ENCODE data around the gene PI4KA. TPM values are rescaled to one million over a fixed set of nuclear protein-coding genes. Genes with fewer than 3 reads are reported as not detected.

PI4KA gene
- total RNA-seq, 1 donor from 2014 or later, result 24.1 TPM

- no peak for TF ChIP-seq CTCF (conservative IDR thresholded peaks at IDR 0.05; ENCODE audit: low read depth, low read length)
- H3K4me3 ChIP-seq (ENCODE audit: low read depth, low read length), result no peak overlapping the region
- no peak for DNase-seq (ENCODE audit: low read depth)
These were observed 59.2 kb downstream of the PI4KA start for GRCh38 chr22:20799449-20799848.

- no peak for TF ChIP-seq CTCF (conservative IDR thresholded peaks at IDR 0.05; ENCODE audit: low read depth, low read length)
These were observed 59.6 kb downstream of the PI4KA start for GRCh38 chr22:20798974-20799373.

GRCh38 chr22:20798218-20798617, 60.4 kb downstream of the PI4KA start:
- no peak overlapping the region for H3K4me3 ChIP-seq (ENCODE audit: low read depth, low read length)
- DNase-seq (ENCODE audit: low read depth), result no peak
- no peak for TF ChIP-seq CTCF (conservative IDR thresholded peaks at IDR 0.05; ENCODE audit: low read depth, low read length)

More at GRCh38 chr22:20798974-20799373, 59.6 kb downstream of the PI4KA start:
- H3K4me3 ChIP-seq (ENCODE audit: low read depth, low read length), result no peak overlapping the region
- no peak for DNase-seq (ENCODE audit: low read depth)

GRCh38 chr22:20796731-20797130, 61.9 kb downstream of the PI4KA start:
- no peak for DNase-seq (ENCODE audit: low read depth)
- no peak overlapping the region for H3K4me3 ChIP-seq (ENCODE audit: low read depth, low read length)
- TF ChIP-seq CTCF (conservative IDR thresholded peaks at IDR 0.05; ENCODE audit: low read depth, low read length), result no peak

DNA sequence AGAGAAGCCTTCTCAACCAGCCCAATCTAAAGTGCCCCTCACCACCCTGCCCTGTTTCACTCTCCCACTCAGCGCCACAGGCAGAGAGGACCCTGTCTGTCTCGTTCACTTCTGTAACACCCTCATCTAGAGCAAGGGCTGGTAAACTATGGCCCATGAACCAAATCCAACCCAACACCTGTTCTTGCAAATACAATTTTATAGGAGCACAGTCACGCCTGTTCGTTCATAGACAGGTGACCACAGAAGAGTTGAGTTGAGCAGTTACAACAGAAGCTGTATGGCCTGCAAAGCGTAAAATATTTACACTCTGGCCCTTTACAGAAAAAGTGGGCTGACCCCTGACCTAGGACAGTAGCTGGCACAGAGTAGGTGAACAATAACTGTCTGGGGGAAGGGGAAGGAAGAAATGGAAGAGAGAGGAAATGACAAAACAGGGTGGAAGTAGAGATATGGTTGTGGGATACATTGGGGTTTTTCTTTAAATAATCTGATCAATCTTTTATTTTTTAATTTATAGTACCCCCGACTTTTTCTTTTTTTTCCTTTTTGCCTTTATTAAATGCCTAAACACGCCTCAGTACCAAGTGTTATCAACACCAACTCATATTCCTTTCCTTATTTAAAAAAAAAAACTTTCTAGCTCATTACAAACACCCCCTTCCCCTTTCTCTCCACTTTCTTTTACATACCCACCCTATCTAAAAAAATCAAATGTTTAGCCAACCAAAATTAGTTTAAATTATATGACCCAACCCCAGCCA, 63.8 kb downstream of the PI4KA start:
- DNase-seq (ENCODE audit: low read depth), result no peak
- TF ChIP-seq CTCF (conservative IDR thresholded peaks at IDR 0.05; ENCODE audit: low read depth, low read length), result no peak
- no peak overlapping the region for H3K4me3 ChIP-seq (ENCODE audit: low read depth, low read length)

DNA sequence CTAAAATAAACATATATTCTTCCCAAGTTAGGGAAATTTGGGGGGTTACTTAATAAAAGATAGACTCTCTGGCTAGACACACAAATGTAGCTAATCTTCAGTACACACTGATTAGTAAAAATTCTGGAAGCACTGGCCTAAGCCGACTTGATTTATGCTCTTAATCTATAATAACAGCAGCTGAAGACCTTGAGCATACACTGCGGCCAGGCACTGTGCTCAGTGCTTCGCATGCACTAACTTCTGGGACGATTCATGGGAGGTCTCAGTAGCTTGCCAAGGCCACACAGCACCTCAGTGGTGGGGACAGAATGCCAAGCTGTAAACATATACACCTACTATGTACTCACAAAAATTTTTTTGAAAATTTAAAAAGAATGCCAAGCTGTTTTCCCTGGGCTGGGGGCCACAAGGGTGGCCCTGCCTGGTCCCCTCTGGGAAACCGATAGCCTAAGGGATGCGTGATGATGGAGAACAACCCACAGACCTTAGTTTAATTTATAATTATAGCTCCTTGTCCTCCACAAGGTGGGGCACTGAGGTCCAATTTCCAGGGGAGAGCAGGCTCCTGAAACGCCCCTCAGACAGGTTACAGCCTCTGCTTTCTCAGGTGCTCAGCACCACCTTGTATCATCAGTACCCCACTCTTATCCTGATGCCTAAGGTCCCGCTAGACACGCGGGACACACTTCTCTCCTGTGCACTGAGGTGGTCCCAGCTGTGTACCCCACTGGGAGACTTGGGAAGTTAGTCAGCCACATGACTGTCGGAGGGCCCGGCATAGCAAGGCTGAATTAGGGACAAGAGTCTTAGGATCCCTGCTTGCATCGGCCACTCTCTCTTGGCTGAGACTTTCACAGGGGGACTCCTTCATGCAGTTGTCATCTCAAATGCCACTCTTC, 64.6 kb downstream of the PI4KA start:
- no peak for TF ChIP-seq CTCF (conservative IDR thresholded peaks at IDR 0.05; ENCODE audit: low read depth, low read length)
- H3K4me3 ChIP-seq (ENCODE audit: low read depth, low read length), result no peak overlapping the region
- DNase-seq (ENCODE audit: low read depth), result no peak
